HAP-1 (cell line): ENCODE results near the gene SRPK1.
A peak's percentile ranks its signal among the peaks of the same experiment; 100 is the strongest.

Experiments
- DNase-seq, 2 experiments: peaks; one replicate each; pipeline ENCODE4 v3.0.0-alpha.2; 2016 to 2020; ENCODE audit warnings: low spot score in 2 of 2
- H3K27me3 ChIP-seq: fragments of 250-450 bp; sonication (Bioruptor Pico); 2 replicates; pipeline ENCODE4 v1.5.1; 2020; ENCODE audit warnings: low read depth, mild to moderate bottlenecking, moderate library complexity
- H3K36me3 ChIP-seq: fragments of 250-450 bp; sonication (Bioruptor Pico); replicated peaks from 2 replicates; pipeline ENCODE4 v1.5.1; 2020; ENCODE audit warnings: mild to moderate bottlenecking
- H3K4me1 ChIP-seq: fragments of 250-450 bp; sonication (Bioruptor Pico); 2 replicates; pipeline ENCODE4 v1.5.1; 2020; ENCODE audit warnings: mild to moderate bottlenecking
- H3K4me3 ChIP-seq: fragments of 250-450 bp; sonication (Bioruptor Pico); 2 replicates; pipeline ENCODE4 v1.5.1; 2020; ENCODE audit warnings: mild to moderate bottlenecking, moderate library complexity
- H3K9me3 ChIP-seq: fragments of 250-450 bp; sonication (Bioruptor Pico); 2 replicates; pipeline ENCODE4 v1.5.1; 2020; ENCODE audit warnings: mild to moderate bottlenecking, moderate library complexity
- in situ Hi-C: fragments of 300-500 bp; cut with MboI; formaldehyde crosslinking; loops from 3 replicates; pipeline ENCODE4 v1.14.3; 2020; ENCODE audit warnings: low sequenced_read_pairs, inconsistent platforms, mixed read lengths

SRPK1 gene

DNA sequence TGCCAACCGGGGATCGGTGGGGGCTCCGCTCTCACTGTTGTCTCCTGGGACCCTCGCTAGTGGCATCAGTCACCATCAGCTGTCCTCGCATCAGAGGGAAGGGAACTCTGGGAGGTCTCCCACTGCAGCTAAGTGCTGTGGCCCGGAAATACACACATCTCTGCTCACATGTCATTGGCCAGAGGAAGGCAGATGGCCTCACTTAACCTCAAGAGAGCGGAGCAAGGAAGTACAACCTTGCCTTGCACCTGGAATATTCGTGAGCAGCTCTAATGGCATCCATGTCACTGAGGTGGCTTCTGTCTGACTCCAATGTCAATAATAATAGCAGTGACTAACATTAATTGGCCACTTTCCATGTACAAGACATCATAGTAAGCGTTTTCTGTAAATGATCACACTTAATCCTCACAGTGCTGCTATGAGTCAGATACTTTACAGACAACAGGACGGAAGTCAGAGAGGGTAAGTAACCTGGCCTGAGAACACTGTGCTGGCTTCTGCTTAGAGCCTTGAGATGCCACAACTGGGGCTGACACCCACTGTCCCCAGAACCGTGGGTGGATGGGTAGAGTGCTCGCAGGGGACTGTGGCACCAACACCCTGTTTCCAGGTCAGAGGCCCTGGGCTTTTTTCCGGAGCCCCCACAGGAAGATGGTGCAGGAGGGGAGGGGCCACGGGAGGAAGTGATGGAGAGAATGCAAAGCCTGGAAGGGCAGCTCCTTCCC is 109.8 kb downstream of the SRPK1 start:
- DNase-seq: no peak
- no peak overlapping the region for H3K4me3 ChIP-seq
- H3K27me3 ChIP-seq: no peaks in the 10 kb centered on the region
- H3K4me1 ChIP-seq: no peaks in the 10 kb centered on the region
- no peaks in the 10 kb centered on the region for H3K9me3 ChIP-seq
- no peaks in the 10 kb centered on the region for H3K36me3 ChIP-seq
- in situ Hi-C loops: no loop called here

GRCh38 chr6:35809809-35810208 is 111.1 kb downstream of the SRPK1 start:
- DNase-seq: no peak
- Histone ChIP-seq H3K4me1 (no peaks in the 10 kb centered on the region), H3K27me3 (no peaks in the 10 kb centered on the region), H3K9me3 (no peaks in the 10 kb centered on the region), H3K36me3 (no peaks in the 10 kb centered on the region), H3K4me3 (no peak overlapping the region)
- in situ Hi-C loops: no loop called here

DNA sequence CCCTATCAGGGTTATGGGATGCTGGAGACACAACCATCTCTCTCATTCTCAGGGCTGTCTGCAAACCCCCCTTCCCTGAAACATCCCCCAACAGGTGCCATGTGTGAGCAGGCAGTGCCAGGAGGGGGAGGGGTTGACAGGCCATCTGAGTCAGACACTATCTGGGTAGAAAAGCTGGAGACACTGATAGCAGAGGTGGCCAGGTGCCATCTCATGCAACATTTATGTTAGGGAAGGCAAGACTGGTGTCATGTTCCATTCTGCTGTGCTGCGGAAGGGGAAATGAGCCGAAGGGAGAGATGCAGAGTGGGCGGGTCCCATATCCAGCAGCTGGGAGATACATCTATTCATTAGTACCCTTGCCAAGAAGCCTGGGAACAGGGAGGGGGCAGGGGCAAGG is 112.2 kb downstream of the SRPK1 start:
- H3K36me3 ChIP-seq: no peaks in the 10 kb centered on the region
- in situ Hi-C loops: no loop called here
- no peaks in the 10 kb centered on the region for H3K27me3 ChIP-seq
- no peaks in the 10 kb centered on the region for H3K9me3 ChIP-seq
- no peak overlapping the region for H3K4me3 ChIP-seq
- H3K4me1 ChIP-seq: no peaks in the 10 kb centered on the region
- no peak for DNase-seq

- H3K9me3 ChIP-seq: no peaks in the 10 kb centered on the region
- peak within 1 kb of the TSS; percentile 17 for H3K4me3 ChIP-seq
- in situ Hi-C loops: no loop called here
- peak; percentile 33 to 81 for DNase-seq
- H3K36me3 ChIP-seq: no peaks in the 10 kb centered on the region
- H3K27me3 ChIP-seq: no peaks in the 10 kb centered on the region
- H3K4me1 ChIP-seq: no peaks in the 10 kb centered on the region
These were observed 115.7 kb downstream of the SRPK1 start, which contains the start of gene LHFPL5 for GRCh38 chr6:35804996-35805736. Gene LHFPL5, plus strand, starts transcription at chr6:35805352. Its CDS starts 319 bp downstream, at chr6:35805671.

- in situ Hi-C loops: no loop called here
These were observed 119.8 kb downstream of the SRPK1 start for GRCh38 chr6:35801148-35801547.

GRCh38 chr6:35798706-35799105 is 122.2 kb downstream of the SRPK1 start:
- Histone ChIP-seq H3K9me3 (no peaks in the 10 kb centered on the region), H3K27me3 (no peaks in the 10 kb centered on the region; the same call in 1 of the 2 replicates), H3K4me1 (no peaks in the 10 kb centered on the region), H3K36me3 (no peaks in the 10 kb centered on the region), H3K4me3 (no peak overlapping the region)
- in situ Hi-C loops: no loop called here
- DNase-seq: no peak

More at GRCh38 chr6:35801148-35801547, 119.8 kb downstream of the SRPK1 start:
- Histone ChIP-seq H3K9me3 (no peaks in the 10 kb centered on the region), H3K27me3 (no peaks in the 10 kb centered on the region; the same call in 1 of the 2 replicates), H3K4me1 (no peaks in the 10 kb centered on the region), H3K4me3 (no peak overlapping the region), H3K36me3 (no peaks in the 10 kb centered on the region)
- no peak for DNase-seq

GRCh38 chr6:35797837-35798526 is 122.9 kb downstream of the SRPK1 start:
- no peaks in the 10 kb centered on the region for H3K4me1 ChIP-seq
- H3K9me3 ChIP-seq: no peaks in the 10 kb centered on the region
- in situ Hi-C loops: no loop called here
- H3K36me3 ChIP-seq: no peaks in the 10 kb centered on the region
- no peaks in the 10 kb centered on the region; the same call in 1 of the 2 replicates for H3K27me3 ChIP-seq
- H3K4me3 ChIP-seq: no peak overlapping the region
- DNase-seq: no peak

DNA sequence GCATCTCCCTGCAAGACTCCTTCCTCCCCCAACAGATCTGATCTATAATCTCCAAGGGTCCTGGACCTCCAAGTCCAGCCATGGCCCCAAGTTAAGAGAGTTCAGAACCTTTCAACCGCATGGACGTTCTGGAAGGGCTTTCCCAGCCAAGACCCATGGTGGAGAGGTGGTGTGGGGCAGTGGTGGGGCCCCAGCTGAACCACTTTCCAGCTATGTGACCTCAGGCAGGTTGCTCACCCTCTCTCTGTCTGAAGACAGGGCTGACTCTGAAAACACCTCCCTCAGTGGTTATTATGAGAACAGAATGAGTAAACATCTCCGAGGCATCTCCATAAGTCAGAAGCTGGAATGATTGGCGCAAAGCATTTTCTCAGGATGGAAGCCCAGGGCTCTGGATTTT is 124.7 kb downstream of the SRPK1 start:
- Histone ChIP-seq H3K9me3 (no peaks in the 10 kb centered on the region), H3K27me3 (no peaks in the 10 kb centered on the region; the same call in 1 of the 2 replicates), H3K4me3 (no peak overlapping the region), H3K36me3 (no peaks in the 10 kb centered on the region), H3K4me1 (no peaks in the 10 kb centered on the region)
- DNase-seq: no peak
- in situ Hi-C loops: no loop called here

DNA sequence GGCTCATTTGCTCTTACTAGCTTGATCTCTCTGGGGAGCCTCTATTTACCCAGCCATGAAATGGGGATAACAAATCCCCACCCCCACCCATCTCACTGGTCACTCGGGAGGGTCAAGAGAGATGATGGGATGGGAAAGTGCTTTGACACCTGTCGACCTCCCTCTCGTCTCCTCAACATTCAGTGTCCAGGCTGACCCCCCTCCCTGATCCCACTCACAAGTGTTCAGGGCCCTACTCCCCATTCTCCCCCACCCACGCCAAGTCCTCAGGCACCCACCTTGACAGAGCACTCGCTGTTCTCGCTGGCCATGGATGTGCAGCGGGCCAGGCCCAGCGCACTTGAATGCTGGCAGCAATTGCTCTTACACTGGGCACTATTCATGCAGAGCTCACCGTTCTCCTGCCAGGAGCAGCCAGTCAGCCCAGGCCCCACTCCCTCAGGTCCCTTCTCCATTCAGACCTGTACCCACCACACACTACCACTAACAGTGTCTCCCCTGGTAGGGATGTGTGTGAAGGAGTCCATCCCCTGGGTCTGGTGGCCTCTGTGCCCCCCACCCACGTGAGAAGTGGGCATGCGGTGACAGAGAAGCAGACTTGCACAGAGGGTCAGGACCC is 125.3 kb downstream of the SRPK1 start:
- in situ Hi-C loops: no loop called here
- H3K4me1 ChIP-seq: peaks cover 2% of the 10 kb centered on the region
- no peaks in the 10 kb centered on the region; the same call in 1 of the 2 replicates for H3K27me3 ChIP-seq
- no peaks in the 10 kb centered on the region for H3K36me3 ChIP-seq
- H3K9me3 ChIP-seq: no peaks in the 10 kb centered on the region
- H3K4me3 ChIP-seq: no peak overlapping the region
- DNase-seq: no peak

- no peaks in the 10 kb centered on the region for H3K36me3 ChIP-seq
- peaks cover 6% of the 10 kb centered on the region for H3K4me1 ChIP-seq
- in situ Hi-C loops: no loop called here
- H3K9me3 ChIP-seq: no peaks in the 10 kb centered on the region
- no peaks in the 10 kb centered on the region; the same call in 1 of the 2 replicates for H3K27me3 ChIP-seq
- DNase-seq: no peak
- H3K4me3 ChIP-seq: no peak overlapping the region
These were observed 126.1 kb downstream of the SRPK1 start for GRCh38 chr6:35794536-35795452.

- in situ Hi-C loops: no loop called here
- Histone ChIP-seq H3K9me3 (no peaks in the 10 kb centered on the region), H3K4me1 (peaks cover 6% of the 10 kb centered on the region), H3K4me3 (no peak overlapping the region), H3K36me3 (no peaks in the 10 kb centered on the region), H3K27me3 (peaks cover 14% of the 10 kb centered on the region)
- DNase-seq: peak; percentile 44 to 46
These were observed 130.2 kb downstream of the SRPK1 start for GRCh38 chr6:35790683-35791082.

GRCh38 chr6:35788423-35788982 is 132.4 kb downstream of the SRPK1 start:
- no peak overlapping the region for H3K4me3 ChIP-seq
- in situ Hi-C loops: no loop called here
- no peak for DNase-seq
- peaks cover 16% of the 10 kb centered on the region for H3K4me1 ChIP-seq
- peaks cover 14% of the 10 kb centered on the region for H3K27me3 ChIP-seq
- no peaks in the 10 kb centered on the region for H3K9me3 ChIP-seq
- no peaks in the 10 kb centered on the region for H3K36me3 ChIP-seq
